Measurements from ENCODE around the gene GALNT1. TPM values are rescaled to one million over a fixed set of nuclear protein-coding genes. Genes with fewer than 3 reads are reported as not detected.

GALNT1 gene
- 65.3 TPM for total RNA-seq (ENCODE audit: unreplicated experiment)
- long read RNA-seq, partial matches to known transcripts, result 2 of 12 reads
- long read RNA-seq, other reads (novel, unspliced or antisense), result 9 of 12 reads

DNA sequence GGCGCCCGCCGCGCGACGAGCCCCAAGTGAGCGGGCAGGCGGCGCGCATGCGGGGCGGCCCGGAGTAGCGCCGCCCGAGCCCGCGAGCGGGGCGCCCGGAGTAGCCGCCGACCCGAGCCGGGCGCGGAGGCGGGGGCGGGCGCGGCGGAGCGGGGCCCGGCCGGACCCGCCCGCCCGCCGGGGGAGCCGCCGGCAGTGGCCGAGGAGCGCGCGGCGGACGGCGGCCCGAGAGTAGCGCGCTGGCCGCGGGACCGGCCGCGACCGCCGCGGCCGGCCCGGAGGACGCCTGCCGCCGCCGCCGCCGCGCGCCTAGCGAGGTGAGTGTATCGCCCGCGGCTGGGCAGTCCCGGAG lies at the start of gene GALNT1:
Gene GALNT1 (plus strand): TSS at position 195 of the 352 bp plus-strand sequence. CDS start 72,923 bp downstream, outside the sequence.
- TF ChIP-seq, protein P1, sequence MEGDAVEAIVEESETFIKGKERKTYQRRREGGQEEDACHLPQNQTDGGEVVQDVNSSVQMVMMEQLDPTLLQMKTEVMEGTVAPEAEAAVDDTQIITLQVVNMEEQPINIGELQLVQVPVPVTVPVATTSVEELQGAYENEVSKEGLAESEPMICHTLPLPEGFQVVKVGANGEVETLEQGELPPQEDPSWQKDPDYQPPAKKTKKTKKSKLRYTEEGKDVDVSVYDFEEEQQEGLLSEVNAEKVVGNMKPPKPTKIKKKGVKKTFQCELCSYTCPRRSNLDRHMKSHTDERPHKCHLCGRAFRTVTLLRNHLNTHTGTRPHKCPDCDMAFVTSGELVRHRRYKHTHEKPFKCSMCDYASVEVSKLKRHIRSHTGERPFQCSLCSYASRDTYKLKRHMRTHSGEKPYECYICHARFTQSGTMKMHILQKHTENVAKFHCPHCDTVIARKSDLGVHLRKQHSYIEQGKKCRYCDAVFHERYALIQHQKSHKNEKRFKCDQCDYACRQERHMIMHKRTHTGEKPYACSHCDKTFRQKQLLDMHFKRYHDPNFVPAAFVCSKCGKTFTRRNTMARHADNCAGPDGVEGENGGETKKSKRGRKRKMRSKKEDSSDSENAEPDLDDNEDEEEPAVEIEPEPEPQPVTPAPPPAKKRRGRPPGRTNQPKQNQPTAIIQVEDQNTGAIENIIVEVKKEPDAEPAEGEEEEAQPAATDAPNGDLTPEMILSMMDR (IDR thresholded peaks at IDR 0.05; ENCODE audit: partially characterized antibody, unreplicated experiment), result no peak
- Mint-ChIP-seq H3K4me3 (ENCODE audit: unreplicated experiment) (peak within 1 kb of the TSS; percentile 93), H3K9me3 (ENCODE audit: unreplicated experiment) (peaks cover 10% of the 10 kb centered on the region), H3K27me3 (ENCODE audit: unreplicated experiment) (peaks cover 10% of the 10 kb centered on the region), H3K4me1 (ENCODE audit: low read depth, unreplicated experiment) (peaks cover 15% of the 10 kb centered on the region), H3K36me3 (ENCODE audit: unreplicated experiment) (peaks cover 23% of the 10 kb centered on the region), H3K27ac (ENCODE audit: unreplicated experiment) (peak within 1 kb of the TSS; percentile 88)
- no peak for DNase-seq

GRCh38 chr18:35533916-35534405 lies 47.6 kb upstream of the GALNT1 start:
- H3K4me1 Mint-ChIP-seq (ENCODE audit: low read depth, unreplicated experiment), result no peaks in the 10 kb centered on the region
- H3K27ac Mint-ChIP-seq (ENCODE audit: unreplicated experiment), result no peak overlapping the region
- peaks cover 7% of the 10 kb centered on the region for H3K9me3 Mint-ChIP-seq (ENCODE audit: unreplicated experiment)
- no peak for DNase-seq
- no peak overlapping the region for H3K4me3 Mint-ChIP-seq (ENCODE audit: unreplicated experiment)
- peaks cover 21% of the 10 kb centered on the region for H3K36me3 Mint-ChIP-seq (ENCODE audit: unreplicated experiment)
- TF ChIP-seq, protein P1 (IDR thresholded peaks at IDR 0.05; ENCODE audit: partially characterized antibody, unreplicated experiment), result no peak
- no peaks in the 10 kb centered on the region for H3K27me3 Mint-ChIP-seq (ENCODE audit: unreplicated experiment)

GRCh38 chr18:35535297-35535696 lies 46.2 kb upstream of the GALNT1 start:
- Mint-ChIP-seq H3K4me1 (ENCODE audit: low read depth, unreplicated experiment) (no peaks in the 10 kb centered on the region), H3K27ac (ENCODE audit: unreplicated experiment) (no peak overlapping the region), H3K36me3 (ENCODE audit: unreplicated experiment) (peaks cover 21% of the 10 kb centered on the region), H3K9me3 (ENCODE audit: unreplicated experiment) (peaks cover 7% of the 10 kb centered on the region), H3K27me3 (ENCODE audit: unreplicated experiment) (no peaks in the 10 kb centered on the region), H3K4me3 (ENCODE audit: unreplicated experiment) (no peak overlapping the region)
- TF ChIP-seq, protein P1 (IDR thresholded peaks at IDR 0.05; ENCODE audit: partially characterized antibody, unreplicated experiment), result no peak
- no peak for DNase-seq

GRCh38 chr18:35542356-35542755 lies 39.2 kb upstream of the GALNT1 start:
- no peak for DNase-seq
- Mint-ChIP-seq H3K27ac (ENCODE audit: unreplicated experiment) (no peak overlapping the region), H3K4me1 (ENCODE audit: low read depth, unreplicated experiment) (no peaks in the 10 kb centered on the region), H3K9me3 (ENCODE audit: unreplicated experiment) (no peaks in the 10 kb centered on the region), H3K4me3 (ENCODE audit: unreplicated experiment) (no peak overlapping the region), H3K36me3 (ENCODE audit: unreplicated experiment) (no peaks in the 10 kb centered on the region), H3K27me3 (ENCODE audit: unreplicated experiment) (no peaks in the 10 kb centered on the region)
- TF ChIP-seq, protein P1 (IDR thresholded peaks at IDR 0.05; ENCODE audit: partially characterized antibody, unreplicated experiment), result no peak

GRCh38 chr18:35547008-35547605 lies 34.4 kb upstream of the GALNT1 start:
- TF ChIP-seq, protein P1 (IDR thresholded peaks at IDR 0.05; ENCODE audit: partially characterized antibody, unreplicated experiment), result no peak
- Mint-ChIP-seq H3K9me3 (ENCODE audit: unreplicated experiment) (no peaks in the 10 kb centered on the region), H3K27me3 (ENCODE audit: unreplicated experiment) (no peaks in the 10 kb centered on the region), H3K4me1 (ENCODE audit: low read depth, unreplicated experiment) (no peaks in the 10 kb centered on the region), H3K36me3 (ENCODE audit: unreplicated experiment) (no peaks in the 10 kb centered on the region), H3K4me3 (ENCODE audit: unreplicated experiment) (no peak overlapping the region), H3K27ac (ENCODE audit: unreplicated experiment) (no peak overlapping the region)
- DNase-seq, result no peak

All from glutamatergic neuron (in vitro differentiated cells).